Glomerular endothelial cell (primary cell): ENCODE results near the gene ZNF536. TPM values are rescaled to one million over a fixed set of nuclear protein-coding genes. Genes with fewer than 3 reads are reported as not detected.

Experiments used
- DNase-seq: peaks from one replicate; pipeline ENCODE4 v3.0.0-alpha.2; 2011; ENCODE audit warnings: low read depth, low spot score; ENCODE audit errors: extremely low read depth
- total RNA-seq: library from RNA; depleted of rRNA; stranded (reverse); fragments of >200 nt; gene quantifications from 2 replicates; pipeline ENCODE4 v1.2.3, GENCODE V29; 2015

The ZNF536 gene
- total RNA-seq, 1 donor from 2014 or later: not detected

DNA sequence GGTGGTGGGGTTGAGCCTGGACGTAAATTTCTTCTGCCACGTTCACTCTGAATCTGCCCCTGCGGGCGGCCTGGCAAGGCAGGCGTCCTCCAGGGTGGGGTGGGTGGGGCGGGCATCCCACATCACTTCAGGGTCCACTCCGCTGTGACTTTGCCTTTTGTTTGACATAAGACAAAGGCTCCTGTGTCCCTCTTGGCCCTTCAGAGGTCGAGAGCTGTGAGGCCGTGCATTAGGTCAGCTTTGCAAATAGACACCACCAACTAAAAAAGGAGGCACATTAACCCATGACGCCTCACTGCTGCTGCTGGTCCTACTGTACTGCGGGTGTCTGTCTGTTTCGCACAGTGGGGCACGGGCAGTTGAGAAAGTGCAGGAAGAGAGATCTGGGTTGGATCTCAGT, 10.5 kb upstream of the ZNF536 start:
- no peak for DNase-seq

DNA sequence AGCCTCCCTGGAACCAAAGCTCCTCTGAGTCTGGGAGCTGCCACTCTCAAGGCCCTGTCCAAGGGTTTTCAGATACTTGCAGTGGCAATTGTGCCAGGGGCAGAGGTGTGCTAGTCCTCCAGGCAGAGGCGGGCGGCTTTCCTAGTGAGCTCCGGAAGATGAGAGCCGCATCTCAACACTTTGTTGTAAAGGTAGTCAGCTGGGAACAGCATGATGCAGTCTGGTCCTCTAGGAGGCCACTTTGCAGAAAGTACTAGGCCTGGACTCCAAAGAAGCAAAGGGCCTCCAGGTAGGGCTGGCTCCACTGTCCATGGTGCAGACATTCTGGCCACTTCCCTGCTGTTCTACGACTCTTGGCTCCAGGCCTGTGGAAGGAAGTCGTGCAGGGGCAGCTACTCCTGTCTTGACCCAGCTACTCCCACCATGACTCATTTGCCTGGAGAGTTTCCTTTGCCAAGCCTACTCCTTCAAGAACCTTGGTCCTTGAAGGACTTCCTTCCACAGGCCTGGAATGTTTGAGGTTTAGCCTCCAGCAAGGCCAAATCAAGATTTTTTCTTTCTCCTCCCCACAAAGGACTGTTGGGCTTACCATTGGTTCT, 9.9 kb upstream of the ZNF536 start:
- DNase-seq: no peak

DNA sequence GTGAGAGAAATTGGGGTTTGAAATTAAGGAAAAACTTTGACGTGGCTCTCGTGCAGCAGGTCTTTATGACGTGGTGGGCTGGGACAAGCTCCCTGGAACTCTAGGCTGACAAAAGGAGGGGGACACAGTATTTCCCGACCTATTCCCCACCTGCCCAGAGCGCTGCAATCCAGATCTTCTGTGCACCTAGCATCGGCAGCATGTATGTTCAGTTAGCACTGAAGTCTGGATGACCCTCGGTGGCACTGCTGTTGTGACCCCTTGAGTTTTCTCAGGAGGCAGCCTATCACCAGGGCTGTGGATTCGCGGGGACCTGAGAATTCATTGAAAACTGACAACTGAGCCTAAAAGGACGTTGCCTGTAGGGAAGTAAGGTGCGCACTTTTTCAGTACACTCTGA, 9.1 kb upstream of the ZNF536 start:
- DNase-seq: no peak

DNA sequence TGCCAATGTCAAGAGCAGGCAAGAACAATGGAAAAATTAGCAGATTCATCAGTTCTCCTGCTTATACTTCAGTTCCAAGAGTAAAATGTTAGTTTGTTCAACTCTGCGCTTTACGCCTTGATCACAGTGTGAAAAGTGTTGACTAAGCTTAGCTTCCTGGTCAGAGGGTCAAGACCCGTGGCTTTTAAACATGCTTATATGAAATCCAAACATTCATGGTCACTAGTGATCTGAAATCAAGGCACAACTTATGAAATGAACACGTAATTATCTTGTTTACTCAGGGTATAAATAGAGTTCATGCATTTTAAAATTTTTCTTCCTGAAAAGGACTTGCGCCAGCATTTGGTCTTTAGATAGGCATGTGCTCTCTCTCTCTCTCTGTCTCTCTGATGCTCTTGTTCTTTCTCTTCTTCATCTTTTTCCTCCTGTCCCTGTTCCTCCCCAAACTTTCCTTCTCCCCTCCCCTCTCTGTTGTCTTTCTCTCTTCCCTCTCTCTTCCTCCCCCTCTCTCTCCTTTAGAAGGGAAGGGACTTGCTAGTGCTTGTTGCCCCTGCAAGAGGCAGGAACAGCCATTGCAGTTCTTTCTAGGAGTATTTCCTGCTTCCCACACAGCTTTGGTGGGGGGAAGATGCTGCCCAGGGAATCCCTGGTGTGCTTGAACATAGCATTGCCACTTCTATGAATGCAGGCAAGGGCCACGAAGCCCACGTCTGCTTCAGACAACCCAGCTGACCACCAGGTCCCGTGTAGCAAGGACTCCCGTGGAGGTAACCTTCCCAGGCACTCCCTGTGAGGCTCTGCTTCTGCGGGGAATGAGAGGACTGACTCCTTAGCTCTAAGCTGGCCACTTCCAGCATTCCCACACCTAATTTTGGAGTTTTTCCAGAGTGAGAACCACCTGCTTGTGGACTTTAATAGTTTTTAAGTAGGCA, 7.1 kb upstream of the ZNF536 start:
- DNase-seq: no peak

DNA sequence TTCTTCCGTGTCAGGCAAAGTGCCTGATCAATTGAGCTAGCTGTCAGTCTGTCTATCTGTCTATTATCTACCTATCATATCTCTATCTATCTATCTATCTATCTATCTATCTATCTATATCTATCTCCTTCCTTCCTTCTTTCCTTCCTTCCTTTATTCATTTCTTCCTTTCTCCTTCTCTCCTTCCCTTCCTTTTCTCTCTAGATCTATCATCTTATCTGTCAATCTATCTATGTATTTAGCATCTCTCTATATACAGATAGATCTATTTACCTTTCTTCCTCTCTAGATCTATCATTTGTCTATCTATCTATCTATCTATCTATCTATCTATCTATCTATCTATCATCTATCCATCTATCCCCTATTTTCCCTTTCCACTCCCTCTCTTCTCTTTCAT, 5.9 kb upstream of the ZNF536 start:
- DNase-seq: no peak

DNA sequence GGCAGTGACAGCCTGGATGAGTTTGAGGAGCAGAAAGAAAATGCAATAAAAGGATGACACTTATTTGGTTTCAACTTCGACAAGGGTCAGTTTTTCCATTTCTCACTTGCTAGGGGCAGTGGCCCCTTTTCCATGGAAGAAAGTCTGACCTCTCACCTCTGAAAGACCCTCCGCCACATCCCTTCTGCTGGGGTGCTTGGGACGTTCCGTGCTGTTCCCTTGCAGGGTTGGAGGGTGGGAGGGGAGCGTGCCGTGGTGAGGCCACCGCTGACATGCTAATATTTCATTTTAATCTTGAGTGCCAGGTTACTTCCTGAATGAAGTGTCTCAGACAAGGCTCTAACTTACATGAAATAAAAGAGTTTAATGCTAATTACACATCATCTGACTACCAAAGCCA, 5.2 kb upstream of the ZNF536 start:
- no peak for DNase-seq

DNA sequence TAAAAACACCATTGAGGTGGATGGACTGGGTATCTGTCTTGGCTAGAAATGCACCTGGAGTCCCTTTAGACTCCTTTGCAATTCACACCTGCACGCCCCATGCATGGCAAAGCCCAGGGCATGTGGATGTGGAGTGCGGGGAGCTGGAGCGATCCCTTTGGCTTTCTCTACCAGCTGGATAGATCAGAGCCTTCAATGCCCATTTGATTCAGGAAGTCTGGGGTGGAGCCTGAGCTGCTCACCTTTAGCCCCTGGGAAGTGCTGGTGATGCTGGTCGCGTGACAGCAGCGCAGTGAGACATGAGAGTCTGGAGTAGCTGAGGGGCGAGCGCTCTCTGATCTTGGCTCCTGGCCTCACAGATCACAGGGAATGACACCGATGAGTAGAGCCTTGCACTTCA, 4.8 kb upstream of the ZNF536 start:
- DNase-seq: no peak

DNA sequence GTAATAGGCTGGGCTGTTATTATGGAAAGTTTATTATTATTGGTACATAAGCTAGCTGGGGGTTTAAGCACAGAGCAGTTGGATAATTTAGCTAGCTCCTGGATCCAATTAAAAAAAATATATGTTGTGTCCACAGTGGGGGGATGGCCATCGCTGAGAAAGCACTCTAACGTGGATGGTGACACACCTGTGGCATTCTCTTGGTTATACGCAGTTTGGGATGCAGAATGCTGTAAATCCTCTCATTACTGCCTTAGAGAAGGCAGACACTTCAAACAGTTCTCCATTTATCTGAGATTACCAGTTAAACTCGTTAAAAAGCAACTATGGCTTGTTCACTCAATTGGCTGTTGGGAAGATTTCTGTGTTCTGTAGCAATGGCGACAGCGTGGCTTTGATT, 2.4 kb upstream of the ZNF536 start:
- no peak for DNase-seq

DNA sequence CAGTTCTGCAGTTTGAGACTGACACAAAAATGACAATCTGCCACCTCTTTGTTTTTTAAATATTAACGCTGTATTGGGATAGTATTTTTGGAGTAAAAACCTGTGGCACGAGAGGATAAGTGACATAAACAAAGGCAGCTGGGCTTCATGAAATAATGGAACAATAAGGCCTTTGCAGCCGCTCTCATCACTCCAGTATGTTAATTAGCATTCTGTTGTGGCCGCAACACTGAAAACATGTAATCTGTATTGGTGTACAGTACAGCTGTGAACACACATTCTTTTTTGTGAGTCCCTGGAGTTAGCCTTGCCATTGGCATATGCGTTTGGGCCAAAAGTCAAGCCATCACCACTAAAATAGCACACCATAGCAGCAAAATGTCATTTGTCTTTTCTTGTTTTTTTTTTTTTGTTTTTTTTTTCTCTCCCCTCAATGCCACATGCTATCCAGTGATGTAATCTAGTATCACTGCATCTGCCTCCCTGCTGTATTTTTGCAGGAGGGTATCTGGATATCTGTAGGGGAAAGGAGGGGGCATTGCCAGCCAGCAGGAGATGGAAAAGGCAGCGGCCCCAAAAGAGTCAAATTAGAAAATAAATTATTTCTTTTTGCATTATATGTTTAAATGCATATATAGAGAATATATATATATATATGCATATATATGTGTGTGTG, 885 bp upstream of the ZNF536 start:
- DNase-seq: no peak

DNA sequence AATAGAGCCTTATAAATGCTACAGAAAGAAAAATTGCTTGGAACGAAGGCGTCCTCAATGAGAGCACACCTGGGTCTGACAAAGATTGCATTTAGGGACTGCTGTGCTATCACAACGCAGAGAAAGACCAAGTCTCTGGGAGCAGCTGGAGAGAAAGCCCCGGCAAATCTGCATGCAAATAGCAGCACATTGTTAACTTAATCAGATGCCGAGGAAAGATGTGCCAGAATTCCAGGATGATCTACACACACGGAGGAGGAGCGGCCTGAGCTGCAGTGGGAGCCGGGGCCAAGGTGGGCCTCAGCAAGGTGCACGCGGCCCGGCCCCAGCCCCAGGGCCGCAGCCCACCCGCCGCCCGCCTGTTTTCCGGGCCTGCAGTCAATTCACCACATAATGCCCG, 1.4 kb downstream of the ZNF536 start:
- no peak for DNase-seq

DNA sequence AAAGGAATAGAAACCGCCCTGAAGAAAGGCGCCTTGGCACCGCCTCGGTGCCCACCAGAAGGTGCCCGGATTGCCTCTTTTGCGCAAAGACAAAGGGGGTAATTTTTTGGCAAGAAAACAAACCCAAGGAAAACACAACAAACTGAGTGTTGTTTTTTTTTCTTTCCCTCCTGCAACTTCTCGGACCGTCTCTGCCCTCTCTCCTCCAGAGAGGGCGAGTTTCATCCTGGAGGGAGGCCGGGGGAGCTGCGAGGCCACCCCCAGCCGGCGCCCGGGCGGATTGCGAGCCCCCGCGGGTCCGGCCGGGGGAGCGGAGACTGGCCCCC, 2.3 kb downstream of the ZNF536 start:
- no peak for DNase-seq

DNA sequence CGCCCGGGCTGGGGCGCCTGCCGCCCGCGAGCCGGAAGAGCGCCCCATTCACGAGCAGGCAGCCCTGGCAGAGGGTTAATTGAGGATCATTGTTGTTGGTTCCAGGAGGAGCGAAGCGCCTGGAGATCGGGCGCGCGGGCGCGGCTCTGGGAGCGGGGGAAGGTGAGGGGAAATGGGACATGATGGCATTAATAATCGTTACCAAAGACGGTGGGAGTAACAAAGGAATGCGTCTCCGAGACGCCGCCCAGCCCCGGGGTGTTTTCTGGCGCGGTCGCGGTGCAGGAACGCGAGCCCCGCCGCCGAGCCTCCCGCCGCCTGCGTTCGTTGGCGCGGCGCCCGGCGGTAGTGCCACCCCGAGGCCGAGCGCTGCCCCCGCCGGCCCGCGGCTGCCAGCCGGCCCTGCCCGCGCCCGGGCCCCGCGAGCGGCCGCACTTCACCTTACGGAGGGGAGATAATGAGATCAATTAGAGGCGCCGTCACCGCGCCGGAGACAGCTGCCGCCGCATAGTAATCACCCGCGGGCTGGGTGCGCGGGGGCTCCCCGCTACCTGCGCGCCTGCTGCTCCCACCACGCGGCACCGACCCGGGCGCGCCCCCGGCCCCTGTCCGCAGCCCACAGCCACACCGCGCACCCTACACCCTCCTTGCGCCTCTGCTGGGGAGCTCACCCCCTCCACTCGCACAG, 2.8 kb downstream of the ZNF536 start:
- no peak for DNase-seq

DNA sequence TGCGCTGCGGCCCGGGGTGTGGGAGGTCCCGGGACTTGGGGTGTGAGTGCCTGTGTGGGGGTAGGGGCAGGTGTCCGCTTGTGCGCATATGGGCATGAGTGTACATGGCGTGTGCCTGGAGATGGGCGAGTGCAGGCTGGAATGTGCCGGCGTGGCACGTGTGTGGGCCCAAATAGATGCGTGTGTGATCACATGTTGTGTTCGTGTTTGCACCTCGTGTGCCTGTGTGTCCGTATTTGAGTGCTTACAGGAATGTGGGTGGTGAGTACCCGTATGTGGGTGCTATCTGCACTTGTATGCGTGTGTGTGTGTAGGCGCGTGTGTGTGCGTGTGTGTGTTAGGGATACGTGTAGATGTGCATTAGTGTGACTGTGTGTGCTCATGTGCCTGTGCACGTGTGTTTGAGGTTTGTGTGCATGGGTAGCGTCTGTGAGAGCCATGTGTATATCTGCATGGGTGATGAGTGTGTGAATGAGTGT, 3.4 kb downstream of the ZNF536 start:
- DNase-seq: no peak

DNA sequence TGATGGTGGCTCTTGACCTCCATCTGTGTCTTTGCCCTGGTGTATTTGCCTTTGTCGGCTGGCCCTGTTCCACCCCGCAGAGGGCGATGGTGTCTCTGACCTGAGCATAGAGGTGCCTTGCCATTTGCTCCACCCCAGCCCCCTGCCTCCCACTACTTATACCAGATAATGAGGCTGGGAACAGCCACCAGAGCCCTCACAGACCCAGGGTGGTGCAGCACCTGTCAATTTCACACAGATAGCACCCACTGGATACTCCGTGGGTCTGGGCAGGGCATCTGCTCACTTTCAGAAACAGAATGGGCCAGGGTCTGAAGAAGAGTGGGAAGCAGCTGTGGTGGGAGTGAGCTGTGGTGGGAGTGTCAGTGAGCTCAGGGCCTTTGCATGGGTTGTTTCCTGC, 4.1 kb downstream of the ZNF536 start:
- DNase-seq: no peak

DNA sequence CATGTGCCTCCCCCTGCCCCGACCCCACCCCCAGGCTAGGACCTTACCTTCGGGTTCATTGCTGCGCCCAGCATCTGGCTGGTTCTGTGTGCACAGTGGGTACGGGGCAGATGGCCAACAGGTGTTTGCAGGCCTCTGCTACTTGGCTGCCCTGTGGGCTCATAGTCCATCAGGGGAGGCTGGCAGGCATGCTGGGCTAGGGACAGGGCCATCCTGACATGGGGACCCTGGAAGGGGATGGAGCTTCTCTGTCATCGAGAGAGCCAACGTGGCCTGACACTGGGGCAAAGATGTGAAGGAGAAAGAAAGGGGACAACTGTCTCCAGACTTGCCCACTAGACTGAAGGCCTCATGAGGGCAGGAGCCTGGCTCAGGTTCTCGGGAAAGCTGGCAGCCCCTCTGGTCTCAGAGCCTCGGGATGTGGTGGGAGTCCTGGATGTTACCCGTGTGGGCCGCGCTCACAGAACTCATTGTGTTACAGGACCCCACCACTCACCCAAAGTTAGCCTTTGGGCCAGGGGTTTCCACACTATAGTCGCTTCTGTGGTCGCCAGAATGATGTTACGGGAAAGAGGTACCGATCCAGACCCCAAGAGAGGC, 4.7 kb downstream of the ZNF536 start:
- DNase-seq: no peak

DNA sequence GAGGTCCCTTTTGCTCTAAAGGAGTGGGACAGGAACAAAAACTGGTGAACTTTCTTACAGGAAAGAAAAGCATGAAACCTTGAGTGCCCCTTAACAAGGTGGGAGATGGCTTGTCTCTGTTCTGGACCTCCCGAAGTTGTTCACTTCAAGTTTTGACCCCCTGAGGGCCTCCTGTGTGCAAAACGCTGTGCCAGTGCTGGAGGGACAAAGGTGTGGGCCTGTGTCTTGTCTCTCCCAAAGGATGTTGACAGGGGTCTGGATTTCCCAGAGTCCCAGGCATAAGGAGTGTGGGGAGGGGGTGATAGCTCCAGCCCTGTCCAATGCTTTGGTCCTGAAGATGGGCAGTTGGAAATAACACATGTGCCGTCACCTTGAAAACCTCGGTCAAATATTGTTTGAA, 6.5 kb downstream of the ZNF536 start:
- no peak for DNase-seq

DNA sequence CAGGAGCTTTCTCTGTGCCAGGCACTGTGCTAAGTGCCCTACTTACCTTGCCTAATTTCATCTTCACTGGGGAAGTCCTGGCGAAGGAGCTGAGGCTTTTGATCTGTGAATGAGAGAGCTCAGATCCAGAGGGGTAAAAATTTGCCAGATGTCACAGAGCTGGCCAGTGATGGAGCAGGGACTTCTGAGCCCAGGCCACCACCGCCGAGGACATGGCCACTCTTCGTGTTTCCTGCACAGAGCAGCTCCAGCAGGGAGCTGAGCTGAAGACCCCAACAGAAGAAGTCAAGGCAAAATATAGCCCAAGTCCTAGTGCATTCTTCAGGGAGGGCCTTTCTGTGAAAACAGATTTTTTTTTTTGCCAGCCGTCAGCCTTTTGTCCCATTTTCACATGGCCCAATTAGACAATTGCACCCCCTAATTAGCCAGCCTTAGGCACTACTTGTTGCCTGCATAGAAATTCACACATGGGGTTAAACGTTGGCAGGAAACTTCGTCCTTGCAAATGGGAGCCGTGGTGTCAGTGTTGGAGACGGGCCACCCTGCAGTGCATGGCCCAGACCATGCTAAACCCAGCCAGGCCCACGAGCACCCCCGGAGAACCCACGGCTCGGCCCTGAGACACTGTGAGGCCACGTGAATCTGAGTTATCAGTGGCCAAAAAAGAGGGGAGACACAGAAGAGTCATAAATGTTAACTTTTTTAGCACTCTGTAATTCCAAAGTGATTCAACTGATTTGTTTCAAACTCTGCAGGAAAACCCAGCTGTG, 7.8 kb downstream of the ZNF536 start:
- no peak for DNase-seq

DNA sequence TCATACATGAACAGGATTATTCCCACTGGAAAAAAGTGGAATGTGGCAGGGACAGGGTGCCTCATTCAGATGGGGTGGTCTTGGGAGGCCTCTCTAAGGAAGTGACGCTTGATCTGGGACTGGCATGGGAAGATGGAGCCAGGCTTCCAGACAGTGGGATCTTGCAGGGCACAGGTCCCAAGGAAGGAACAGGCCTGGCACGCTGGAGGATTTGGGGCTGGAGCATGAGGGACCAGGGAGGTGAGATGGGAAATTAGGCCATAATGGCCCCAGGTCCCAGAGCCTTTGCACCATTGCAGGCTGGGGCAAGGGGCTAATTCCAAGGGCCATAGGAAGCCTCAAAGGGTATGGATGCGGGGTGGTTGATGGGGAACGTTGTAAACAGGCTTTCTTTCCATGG, 9.2 kb downstream of the ZNF536 start:
- no peak for DNase-seq

DNA sequence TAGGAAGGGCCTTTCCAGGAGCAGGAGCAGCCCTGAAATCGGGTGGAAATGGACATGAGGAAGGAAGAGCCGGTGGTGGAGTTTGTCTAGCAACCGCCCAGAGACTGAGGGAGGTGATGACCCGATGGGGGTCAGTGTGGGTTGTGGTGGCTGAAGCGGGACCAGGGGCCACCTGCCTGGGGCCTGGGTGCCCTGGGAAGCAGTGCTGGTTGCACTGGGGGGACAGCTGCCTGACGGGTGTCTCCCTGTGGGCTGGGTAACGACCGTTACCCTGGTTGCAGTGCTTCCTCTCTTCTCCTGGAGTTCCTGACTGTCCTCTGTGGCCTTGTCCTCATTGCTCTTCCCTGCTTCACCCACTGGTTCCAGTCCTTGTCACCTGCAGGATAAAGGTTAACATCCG, 13.0 kb downstream of the ZNF536 start:
- no peak for DNase-seq

DNA sequence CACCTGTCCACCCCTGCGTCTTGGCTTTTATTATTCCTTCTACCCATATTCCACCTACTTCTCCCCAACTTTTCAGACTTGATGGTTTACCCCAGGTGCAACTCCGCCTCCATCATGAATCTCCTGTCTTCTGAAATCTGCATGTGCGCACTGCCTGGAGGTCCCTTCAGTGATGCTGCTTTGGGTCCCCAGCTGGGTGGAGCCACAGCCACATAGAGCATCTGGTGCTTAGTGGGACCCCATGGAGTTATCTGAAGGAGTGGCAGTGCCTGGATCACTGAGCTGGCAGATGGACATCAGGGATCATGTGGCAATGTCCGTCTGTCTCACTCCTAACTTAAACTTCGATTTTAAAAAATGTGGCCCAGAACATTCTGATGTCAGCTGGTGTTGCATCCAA, 13.5 kb downstream of the ZNF536 start:
- no peak for DNase-seq
